Ishikawa (cell line): ENCODE measurements around the gene KCNH3.

Experiments
- CEBPB ChIP-seq: IDR thresholded peaks from 2 replicates; pipeline ENCODE4 v1.6.1; 2012
- CREB1 ChIP-seq: IDR thresholded peaks from 2 replicates; pipeline ENCODE4 v1.6.1; 2012; ENCODE audit warnings: low read depth
- EGR1 ChIP-seq: IDR thresholded peaks from 2 replicates; pipeline ENCODE4 v1.6.1; 2012
- EP300 ChIP-seq: IDR thresholded peaks from 2 replicates; pipeline ENCODE4 v1.6.1; 2012; ENCODE audit warnings: borderline replicate concordance
- FOXM1 ChIP-seq: IDR thresholded peaks from 2 replicates; pipeline ENCODE4 v1.6.1; 2012; ENCODE audit warnings: low read depth, borderline replicate concordance
- MAX ChIP-seq: IDR thresholded peaks from 2 replicates; pipeline ENCODE4 v1.6.1; 2012
- NFIC ChIP-seq: IDR thresholded peaks from 2 replicates; pipeline ENCODE4 v1.6.1; 2012
- RAD21 ChIP-seq: IDR thresholded peaks from 2 replicates; pipeline ENCODE4 v1.6.1; 2012; ENCODE audit warnings: low read depth
- REST ChIP-seq: IDR thresholded peaks from 2 replicates; pipeline ENCODE4 v1.6.1; 2012; ENCODE audit warnings: low read depth, mild to moderate bottlenecking
- TAF1 ChIP-seq: IDR thresholded peaks from 2 replicates; pipeline ENCODE4 v1.6.1; 2012; ENCODE audit warnings: low read depth, mild to moderate bottlenecking
- TCF12 ChIP-seq: IDR thresholded peaks from 2 replicates; pipeline ENCODE4 v1.6.1; 2012; ENCODE audit warnings: low read depth
- TEAD4 ChIP-seq: IDR thresholded peaks from 2 replicates; pipeline ENCODE4 v1.6.1; 2012
- USF1 ChIP-seq: IDR thresholded peaks from 2 replicates; pipeline ENCODE4 v1.6.1; 2012
- YY1 ChIP-seq: IDR thresholded peaks from 2 replicates; pipeline ENCODE4 v1.6.1; 2012; ENCODE audit warnings: low read depth
- ZBTB7A ChIP-seq: IDR thresholded peaks from 2 replicates; pipeline ENCODE4 v1.6.1; 2012; ENCODE audit warnings: low read depth

Gene KCNH3

GRCh38 chr12:49552899-49553298 lies 14.1 kb downstream of the KCNH3 start:
- TF ChIP-seq YY1 (no peak), CEBPB (no peak), NFIC (no peak)

GRCh38 chr12:49553512-49554088 lies 14.8 kb downstream of the KCNH3 start:
- TF ChIP-seq RAD21 (peak; percentile 84), YY1 (no peak)

- TF ChIP-seq TCF12 = no peak
- no peak for TF ChIP-seq YY1
- no peak for TF ChIP-seq CREB1
Measured at GRCh38 chr12:49554266-49554665, 15.4 kb downstream of the KCNH3 start.

GRCh38 chr12:49555631-49556390 lies 17.0 kb downstream of the KCNH3 start:
- TF ChIP-seq NFIC = no peak
- TF ChIP-seq FOXM1 = no peak
- TF ChIP-seq RAD21 = no peak
- no peak for TF ChIP-seq CEBPB
- TF ChIP-seq USF1 = no peak
- TF ChIP-seq TCF12 = no peak
- no peak for TF ChIP-seq REST
- TF ChIP-seq ZBTB7A = no peak

- no peak for TF ChIP-seq TCF12
- peak; percentile 58 for TF ChIP-seq REST
Measured at GRCh38 chr12:49556391-49557186, 17.8 kb downstream of the KCNH3 start.

GRCh38 chr12:49557187-49557916 lies 18.5 kb downstream of the KCNH3 start:
- TF ChIP-seq ZBTB7A (no peak), TEAD4 (no peak), FOXM1 (no peak), TCF12 (no peak), CREB1 (no peak)

- no peak for TF ChIP-seq CREB1
- TF ChIP-seq TCF12 = no peak
- TF ChIP-seq FOXM1 = no peak
- TF ChIP-seq CEBPB = no peak
- no peak for TF ChIP-seq TAF1
- TF ChIP-seq NFIC = no peak
- TF ChIP-seq REST = no peak
- no peak for TF ChIP-seq MAX
- no peak for TF ChIP-seq USF1
- TF ChIP-seq EGR1 = no peak
- no peak for TF ChIP-seq EP300
- TF ChIP-seq YY1 = no peak
- no peak for TF ChIP-seq TEAD4
- no peak for TF ChIP-seq ZBTB7A
- no peak for TF ChIP-seq RAD21
Measured at GRCh38 chr12:49557917-49558215, 19.0 kb downstream of the KCNH3 start.
